Activated naive CD4-positive, alpha-beta T cell treated with anti-CD3 and anti-CD28 coated beads, Interleukin-2, amount 50 U/mL, for 16 hours (primary cell): ENCODE results near the gene GSK3A.

ENCODE experiments used
- DNase-seq: peaks from one replicate; pipeline ENCODE4 v3.0.0-alpha.2; 2020

GSK3A gene

GRCh38 chr19:42196011-42197001 is 46.1 kb downstream of the GSK3A start:
- no peak for DNase-seq

GRCh38 chr19:42193706-42194105 is 48.7 kb downstream of the GSK3A start:
- no peak for DNase-seq

GRCh38 chr19:42193294-42193693 is 49.1 kb downstream of the GSK3A start:
- DNase-seq, result no peak

- no peak for DNase-seq
These were observed 50.5 kb downstream of the GSK3A start for GRCh38 chr19:42191855-42192254.

GRCh38 chr19:42191330-42191729 is 51.1 kb downstream of the GSK3A start:
- no peak for DNase-seq

- no peak for DNase-seq
These were observed 53.3 kb downstream of the GSK3A start for GRCh38 chr19:42189133-42189532.

- no peak for DNase-seq
These were observed 53.7 kb downstream of the GSK3A start for GRCh38 chr19:42188665-42189064.

GRCh38 chr19:42185277-42185676 is 57.1 kb downstream of the GSK3A start:
- DNase-seq, result no peak

GRCh38 chr19:42184401-42184861 is 58.0 kb downstream of the GSK3A start:
- peak; percentile 68 for DNase-seq
